Measurements from ENCODE around the gene GUCY1A2.

The GUCY1A2 gene

DNA sequence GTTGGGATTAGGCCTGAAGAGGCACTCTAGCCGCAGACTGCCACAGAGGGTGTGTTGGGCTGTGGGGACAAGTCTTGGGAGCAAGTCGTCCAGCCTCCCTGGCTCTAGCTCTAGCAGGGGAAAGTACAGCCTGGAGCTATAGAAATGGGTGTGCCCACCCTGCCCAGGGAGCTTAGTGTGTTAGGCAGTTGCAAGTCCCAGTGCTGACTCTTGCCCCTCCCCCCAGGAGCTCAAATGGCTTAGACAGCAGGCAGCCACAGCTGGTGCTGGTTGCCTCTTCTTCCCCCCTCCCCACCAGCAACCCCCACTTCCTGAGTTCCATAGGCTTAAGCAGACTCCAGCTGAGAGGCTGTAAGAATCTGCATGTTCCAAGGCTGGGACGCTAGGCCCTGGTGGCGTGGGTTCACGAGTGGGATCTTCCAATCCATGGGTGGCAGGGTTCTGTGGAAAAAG, 61.2 kb downstream of the GUCY1A2 start:
- Mint-ChIP-seq H3K9me3 (no peaks in the 10 kb centered on the region), H3K36me3 (ENCODE audit: low read depth) (no peaks in the 10 kb centered on the region), H3K4me1 (peaks cover 33% of the 10 kb centered on the region), H3K27me3 (ENCODE audit: low read depth) (no peaks in the 10 kb centered on the region), H3K4me3 (no peak overlapping the region), H3K27ac (no peak overlapping the region)
- TF ChIP-seq, protein P1, sequence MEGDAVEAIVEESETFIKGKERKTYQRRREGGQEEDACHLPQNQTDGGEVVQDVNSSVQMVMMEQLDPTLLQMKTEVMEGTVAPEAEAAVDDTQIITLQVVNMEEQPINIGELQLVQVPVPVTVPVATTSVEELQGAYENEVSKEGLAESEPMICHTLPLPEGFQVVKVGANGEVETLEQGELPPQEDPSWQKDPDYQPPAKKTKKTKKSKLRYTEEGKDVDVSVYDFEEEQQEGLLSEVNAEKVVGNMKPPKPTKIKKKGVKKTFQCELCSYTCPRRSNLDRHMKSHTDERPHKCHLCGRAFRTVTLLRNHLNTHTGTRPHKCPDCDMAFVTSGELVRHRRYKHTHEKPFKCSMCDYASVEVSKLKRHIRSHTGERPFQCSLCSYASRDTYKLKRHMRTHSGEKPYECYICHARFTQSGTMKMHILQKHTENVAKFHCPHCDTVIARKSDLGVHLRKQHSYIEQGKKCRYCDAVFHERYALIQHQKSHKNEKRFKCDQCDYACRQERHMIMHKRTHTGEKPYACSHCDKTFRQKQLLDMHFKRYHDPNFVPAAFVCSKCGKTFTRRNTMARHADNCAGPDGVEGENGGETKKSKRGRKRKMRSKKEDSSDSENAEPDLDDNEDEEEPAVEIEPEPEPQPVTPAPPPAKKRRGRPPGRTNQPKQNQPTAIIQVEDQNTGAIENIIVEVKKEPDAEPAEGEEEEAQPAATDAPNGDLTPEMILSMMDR (IDR thresholded peaks at IDR 0.05; ENCODE audit: unreplicated experiment in 3 of 3): no peak

DNA sequence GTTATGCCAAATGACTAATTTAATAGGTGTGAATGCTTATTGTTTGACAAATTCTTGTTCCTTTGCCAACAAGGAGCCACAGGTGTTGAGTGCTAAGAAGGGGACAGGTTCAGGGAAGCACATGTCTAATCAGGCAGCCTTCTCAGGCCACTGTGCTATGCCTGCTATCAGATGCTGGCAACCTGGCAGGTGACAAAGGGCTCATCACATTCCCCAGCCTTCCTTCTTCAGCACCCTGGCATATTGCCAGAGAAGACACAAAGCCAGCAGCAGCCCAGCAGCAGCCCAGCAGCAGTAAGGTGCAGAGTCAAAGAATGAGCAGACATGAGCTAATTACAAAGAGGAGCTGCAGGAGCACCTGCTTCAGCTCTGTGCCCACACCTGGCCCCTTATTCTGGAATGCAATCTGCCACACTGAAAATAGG, 68.2 kb downstream of the GUCY1A2 start:
- Mint-ChIP-seq H3K27me3 (ENCODE audit: low read depth) (no peaks in the 10 kb centered on the region), H3K36me3 (ENCODE audit: low read depth) (no peaks in the 10 kb centered on the region), H3K27ac (no peak overlapping the region), H3K9me3 (no peaks in the 10 kb centered on the region), H3K4me3 (no peak overlapping the region), H3K4me1 (no peaks in the 10 kb centered on the region)
- TF ChIP-seq, protein P1 (IDR thresholded peaks at IDR 0.05; ENCODE audit: unreplicated experiment in 3 of 3): no peak

DNA sequence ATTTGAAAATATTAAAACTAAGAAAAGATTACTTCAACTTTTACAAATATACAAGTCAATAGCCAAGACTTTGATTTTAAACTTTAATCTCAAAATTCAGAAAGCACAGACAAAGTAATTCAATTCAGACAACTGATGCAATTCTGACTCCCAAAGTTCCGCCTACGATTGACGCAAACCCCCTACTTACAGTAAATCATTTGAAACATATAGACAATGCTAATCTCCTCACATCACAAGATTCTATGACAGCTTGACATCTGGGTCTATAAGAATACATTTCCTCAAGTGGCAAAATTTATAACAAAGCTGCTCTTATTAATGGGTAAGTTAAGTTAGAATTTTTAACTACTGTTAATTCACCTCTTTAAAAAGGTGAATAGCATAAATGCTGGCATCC, 75.2 kb downstream of the GUCY1A2 start:
- H3K27me3 Mint-ChIP-seq (ENCODE audit: low read depth): no peaks in the 10 kb centered on the region
- H3K27ac Mint-ChIP-seq: no peak overlapping the region
- peaks cover 5% of the 10 kb centered on the region for H3K4me1 Mint-ChIP-seq
- no peaks in the 10 kb centered on the region for H3K9me3 Mint-ChIP-seq
- H3K36me3 Mint-ChIP-seq (ENCODE audit: low read depth): no peaks in the 10 kb centered on the region
- TF ChIP-seq, protein P1 (IDR thresholded peaks at IDR 0.05; ENCODE audit: unreplicated experiment in 3 of 3): no peak
- no peak overlapping the region for H3K4me3 Mint-ChIP-seq

DNA sequence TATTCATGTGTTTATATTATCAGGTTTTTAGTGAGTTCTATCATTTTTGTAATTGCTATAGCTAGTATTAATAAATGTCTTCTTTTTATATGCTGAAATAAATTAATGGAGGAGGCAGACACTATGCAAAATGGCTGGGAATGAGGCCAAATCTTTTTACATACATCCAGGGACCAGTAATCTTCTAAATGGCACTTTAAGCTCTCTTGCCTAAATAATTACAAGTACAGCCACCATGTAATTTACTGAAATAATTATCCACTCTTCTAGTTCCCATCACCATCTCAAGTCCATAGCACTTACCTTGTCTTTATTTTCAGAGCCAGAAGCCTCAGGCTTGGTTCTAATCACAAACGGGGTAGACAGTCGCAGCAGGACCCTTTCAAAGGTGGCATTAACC, 79.1 kb downstream of the GUCY1A2 start:
- peaks cover 5% of the 10 kb centered on the region for H3K4me1 Mint-ChIP-seq
- H3K4me3 Mint-ChIP-seq: no peak overlapping the region
- H3K27ac Mint-ChIP-seq: no peak overlapping the region

DNA sequence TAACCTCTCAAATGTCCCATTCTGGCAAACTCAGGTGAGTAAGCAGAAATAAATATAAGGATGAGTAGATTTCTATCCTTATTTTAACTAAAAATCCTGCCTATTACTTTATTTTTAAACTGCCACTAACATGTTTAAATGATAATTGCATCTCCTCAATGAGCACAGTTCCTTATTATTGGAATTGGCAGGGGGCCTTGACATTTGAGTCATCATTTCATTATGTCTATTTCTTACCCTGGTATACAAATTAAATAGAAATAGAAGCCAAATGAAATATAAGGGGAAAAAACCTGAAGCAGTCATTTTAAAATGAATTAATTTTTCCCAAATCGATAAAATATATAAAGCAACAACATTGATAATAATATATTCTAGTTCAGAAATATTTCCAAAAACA, 81.2 kb downstream of the GUCY1A2 start:
- Mint-ChIP-seq H3K4me1 (peaks cover 2% of the 10 kb centered on the region), H3K36me3 (ENCODE audit: low read depth) (no peaks in the 10 kb centered on the region), H3K9me3 (no peaks in the 10 kb centered on the region), H3K27ac (no peak overlapping the region), H3K4me3 (no peak overlapping the region), H3K27me3 (ENCODE audit: low read depth) (no peaks in the 10 kb centered on the region)
- TF ChIP-seq, protein P1 (IDR thresholded peaks at IDR 0.05; ENCODE audit: unreplicated experiment in 3 of 3): no peak

More for the DNA sequence above, 79.1 kb downstream of the GUCY1A2 start:
- TF ChIP-seq, protein P1 (IDR thresholded peaks at IDR 0.05; ENCODE audit: unreplicated experiment in 3 of 3): no peak
- Mint-ChIP-seq H3K36me3 (ENCODE audit: low read depth) (no peaks in the 10 kb centered on the region), H3K27me3 (ENCODE audit: low read depth) (no peaks in the 10 kb centered on the region), H3K9me3 (no peaks in the 10 kb centered on the region)

DNA sequence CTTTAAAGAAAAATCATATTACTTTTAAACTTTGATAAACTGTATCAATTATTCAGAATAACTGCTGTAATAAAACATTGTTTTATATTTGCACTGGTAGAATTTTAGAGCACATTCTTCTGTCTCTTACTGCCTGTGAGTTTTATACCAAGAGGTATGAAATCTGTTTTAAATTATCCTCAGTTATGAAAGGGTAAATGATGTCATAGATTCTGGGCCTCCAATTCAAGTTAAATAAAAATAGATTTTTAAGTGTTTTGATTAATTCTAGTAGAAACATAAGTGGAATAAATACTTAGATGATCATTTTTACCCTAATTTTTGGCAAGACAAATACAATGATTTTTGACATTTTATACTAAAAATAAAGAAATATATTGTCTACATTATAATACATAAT, 93.0 kb downstream of the GUCY1A2 start:
- Mint-ChIP-seq H3K4me1 (no peaks in the 10 kb centered on the region), H3K27ac (no peak overlapping the region), H3K9me3 (no peaks in the 10 kb centered on the region), H3K4me3 (no peak overlapping the region), H3K36me3 (ENCODE audit: low read depth) (no peaks in the 10 kb centered on the region), H3K27me3 (ENCODE audit: low read depth) (no peaks in the 10 kb centered on the region)
- TF ChIP-seq, protein P1 (IDR thresholded peaks at IDR 0.05; ENCODE audit: unreplicated experiment in 3 of 3): no peak

Measured in nephron (organoid).